PC-9 (cell line): ENCODE results near the gene F7.

ENCODE experiments used
- CTCF ChIP-seq: fragments of 200-600 bp; sonication (generic); conservative IDR thresholded peaks from 2 replicates; pipeline ENCODE4 v1.6.1; 2017; ENCODE audit warnings: mixed run types, antibody characterized with exemption, mild to moderate bottlenecking, moderate library complexity
- EZH2 ChIP-seq: fragments of 200-600 bp; sonication (generic); IDR thresholded peaks from 2 replicates; pipeline ENCODE4 v1.8.0; 2017; ENCODE audit warnings: antibody characterized with exemption, low read depth

GRCh38 chr13:113150550-113151365 is 45.2 kb downstream of the F7 start:
- TF ChIP-seq CTCF (no peak), EZH2 (no peak)
